CD14-positive monocyte (primary cell): ENCODE measurements around the gene CEACAM1. TPM values are rescaled to one million over a fixed set of nuclear protein-coding genes. Genes with fewer than 3 reads are reported as not detected.

Source experiments
- DNase-seq, 3 donors: peaks; one replicate each; pipeline ENCODE4 v3.0.0-alpha.2; 2011 to 2022
- H2AFZ ChIP-seq: 2 replicates; pipeline ENCODE4 v1.6.0; 2012; ENCODE audit warnings: mild to moderate bottlenecking, low read depth, low read length, inconsistent platforms; ENCODE audit not compliant: insufficient read depth, poor library complexity, severe bottlenecking
- H3K27ac ChIP-seq, 2 donors: 1 replicate in 1 of 2; 2 replicates in 1 of 2; pipeline ENCODE4 v1.5.1; 2012 to 2013; ENCODE audit warnings: low read length in 2 of 2, control low read depth in 1 of 2, inconsistent platforms in 1 of 2, low read depth in 1 of 2, mild to moderate bottlenecking in 1 of 2
- H3K27me3 ChIP-seq, 2 donors: one replicate each; pipeline versions ENCODE4 v1.6.0 to v1.6.1; 2011 to 2013; ENCODE audit warnings: low read length in 2 of 2; ENCODE audit not compliant: control insufficient read depth in 2 of 2, insufficient read depth in 2 of 2
- H3K36me3 ChIP-seq, 2 donors: replicated peaks in 1 of 2; 1 replicate in 1 of 2; 2 replicates in 1 of 2; pipeline versions ENCODE4 v1.5.1 to v1.6.1; 2012 to 2013; ENCODE audit warnings: low read length in 2 of 2, control low read depth in 1 of 2, inconsistent platforms in 1 of 2, mild to moderate bottlenecking in 1 of 2; ENCODE audit not compliant: insufficient read depth in 2 of 2, control insufficient read depth in 1 of 2
- H3K4me1 ChIP-seq, 2 donors: 1 replicate in 1 of 2; 2 replicates in 1 of 2; pipeline versions ENCODE4 v1.5.1 to v1.6.1; 2012 to 2013; ENCODE audit warnings: low read length in 2 of 2, control low read depth in 1 of 2, inconsistent platforms in 1 of 2, mild to moderate bottlenecking in 1 of 2, moderate library complexity in 1 of 2; ENCODE audit not compliant: insufficient read depth in 2 of 2, control insufficient read depth in 1 of 2
- H3K4me2 ChIP-seq: replicated peaks from 2 replicates; pipeline ENCODE3; 2012; ENCODE audit warnings: low read length, moderate library complexity, mild to moderate bottlenecking; ENCODE audit not compliant: poor library complexity, severe bottlenecking; ENCODE audit errors: extremely low read depth
- H3K4me3 ChIP-seq, 3 experiments: fragments of 200-600 bp in 1 of 3; sonication (generic) in 1 of 3; replicated peaks in 1 of 3; 1 replicate in 2 of 3; 2 replicates in 1 of 3; pipeline ENCODE4 v1.5.1; 2011 to 2013; ENCODE audit warnings: low read length in 3 of 3, mild to moderate bottlenecking in 3 of 3, control low read depth in 2 of 3, low read depth in 2 of 3, inconsistent platforms in 1 of 3, moderate library complexity in 1 of 3
- H3K79me2 ChIP-seq: 2 replicates; pipeline ENCODE4 v1.6.0; 2012; ENCODE audit warnings: mild to moderate bottlenecking, control low read depth, inconsistent platforms, low read length, moderate library complexity; ENCODE audit not compliant: insufficient read depth
- H3K9ac ChIP-seq: 2 replicates; pipeline ENCODE4 v1.6.0; 2017; ENCODE audit warnings: low read length, mild to moderate bottlenecking; ENCODE audit not compliant: insufficient read depth, poor library complexity, severe bottlenecking
- H3K9me3 ChIP-seq, 2 donors: replicated peaks in 1 of 2; 1 replicate in 1 of 2; 2 replicates in 1 of 2; pipeline versions ENCODE4 v1.5.1 to v1.6.1; 2012 to 2013; ENCODE audit warnings: low read length in 2 of 2, control low read depth in 1 of 2; ENCODE audit not compliant: control insufficient read depth in 1 of 2, insufficient read depth in 1 of 2
- H4K20me1 ChIP-seq: 2 replicates; pipeline ENCODE4 v1.6.0; 2012; ENCODE audit warnings: mild to moderate bottlenecking, low read length, control low read depth, moderate library complexity; ENCODE audit not compliant: insufficient read depth
- H3K27ac Mint-ChIP-seq, 7 donors: one replicate each; pipeline ENCODE4 v1.8.0; 2020; ENCODE audit warnings: mild to moderate bottlenecking in 7 of 7, mixed read lengths in 7 of 7, moderate library complexity in 6 of 7, inconsistent platforms in 2 of 7
- H3K27me3 Mint-ChIP-seq, 3 donors: one replicate each; pipeline ENCODE4 v1.8.0; 2021 to 2022; ENCODE audit warnings: low read depth in 3 of 3, mild to moderate bottlenecking in 3 of 3, mixed read lengths in 3 of 3, moderate library complexity in 3 of 3, inconsistent platforms in 1 of 3
- H3K36me3 Mint-ChIP-seq, 2 donors: one replicate each; pipeline ENCODE4 v1.8.0; 2020; ENCODE audit warnings: mixed read lengths in 2 of 2, inconsistent platforms in 1 of 2, mild to moderate bottlenecking in 1 of 2
- H3K4me1 Mint-ChIP-seq: one replicate; pipeline ENCODE4 v1.8.0; 2020; ENCODE audit warnings: mild to moderate bottlenecking, mixed read lengths
- H3K4me3 Mint-ChIP-seq, 2 donors: one replicate each; pipeline ENCODE4 v1.8.0; 2020; ENCODE audit warnings: mild to moderate bottlenecking in 2 of 2, mixed read lengths in 2 of 2, moderate library complexity in 1 of 2
- H3K9me3 Mint-ChIP-seq, 7 donors: one replicate each; pipeline ENCODE4 v1.8.0; 2020 to 2022; ENCODE audit warnings: mixed read lengths in 7 of 7, mild to moderate bottlenecking in 6 of 7, moderate library complexity in 6 of 7, inconsistent platforms in 2 of 7
- CTCF ChIP-seq: fragments of 200-600 bp; IDR thresholded peaks from one replicate; pipeline ENCODE4 v1.8.0; 2022; ENCODE audit warnings: antibody characterized with exemption, mild to moderate bottlenecking
- WGBS: methylation state at CpG from one replicate; pipeline ENCODE4 v1.1.5; 2013; ENCODE audit warnings: missing lambda C conversion rate; ENCODE audit not compliant: insufficient coverage; 5-methylcytosine and 5-hydroxymethylcytosine counted together
- intact Hi-C, 2 donors: fragments of 100-400 bp; cut with micrococcal nuclease; formaldehyde crosslinking; loops; one replicate each; pipeline versions ENCODE4 v1.15.0 to v1.15.1; 2023
- polyA plus RNA-seq, 3 donors: library from polyadenylated mRNA; depleted of rRNA in 1 of 3; unstranded in 2 of 3; stranded (reverse) in 1 of 3; fragments of 300-500 nt in 2 of 3; fragments of >200 nt in 1 of 3; fragmentation: Illumina TruSeq in 2 of 3; gene quantifications; 1 replicate in 2 of 3; 2 replicates in 1 of 3; pipeline ENCODE4 v1.2.3, GENCODE V29; 2012 to 2021
- small RNA-seq: library from RNA; depleted of rRNA; stranded (forward); fragments of <200 nt; gene quantifications from one replicate; pipeline ENCODE3, GENCODE V24; 2012; ENCODE audit warnings: low read depth; ENCODE audit not compliant: insufficient read length

The CEACAM1 gene
- polyA plus RNA-seq, 3 donors = 0.09 to 0.40 (median 0.22) TPM

GRCh38 chr19:42459926-42460325, 68.4 kb downstream of the CEACAM1 start:
- DNase-seq = no peak
- Histone ChIP-seq H3K9me3 (no peaks in the 10 kb centered on the region), H3K79me2 (no peaks in the 10 kb centered on the region), H3K36me3 (no peaks in the 10 kb centered on the region), H3K9ac (no peak overlapping the region), H4K20me1 (no peaks in the 10 kb centered on the region), H3K4me1 (peaks cover 12 to 16% of the 10 kb centered on the region in 2 donors), H3K4me2 (no peak overlapping the region), H3K4me3 (no peak overlapping the region), H3K27ac (no peak overlapping the region), H2AFZ (no peak overlapping the region), H3K27me3 (no peaks in the 10 kb centered on the region)
- Mint-ChIP-seq H3K36me3 (no peaks in the 10 kb centered on the region), H3K27ac (no peak overlapping the region), H3K9me3 (peaks cover 0 to 2% (median 0%) of the 10 kb centered on the region in 7 donors), H3K4me3 (no peak overlapping the region), H3K27me3 (peaks cover 1 to 3% (median 2%) of the 10 kb centered on the region in 3 donors), H3K4me1 (peaks cover 16% of the 10 kb centered on the region)
- intact Hi-C loops = no loop called here
- TF ChIP-seq CTCF = no peak
- WGBS = 83% methylated on average over 2 of the region's 2 CpGs

Small RNA genes lying within 50 kb of the gene (small RNA-seq; reads per million reads assigned to genes)
- not detected for gene RNU4-60P

Other genes with a start within 250 kb of the CEACAM1 start
- gene PRR19, start 226.3 kb downstream of the CEACAM1 start, polyA plus RNA-seq = under 1 TPM; 0.35 to 0.51 (median 0.38) TPM
- gene PAFAH1B3, start 225.9 kb downstream of the CEACAM1 start, polyA plus RNA-seq = 10 to 100 TPM; 15.3 to 18.7 (median 15.5) TPM
- gene TMEM145, start 215.2 kb downstream of the CEACAM1 start, polyA plus RNA-seq = not detected
- gene MEGF8, start 202.8 kb downstream of the CEACAM1 start, polyA plus RNA-seq = 1 to 10 TPM in 1 of 3 donors, under 1 TPM in 2; 0.15 to 2.7 (median 0.27) TPM
- gene CNFN, start 138.2 kb downstream of the CEACAM1 start, polyA plus RNA-seq = 1 to 10 TPM in 2 of 3 donors, under 1 TPM in 1; 0.64 to 6.4 (median 3.4) TPM
- under 1 TPM in 1 of 3 donors, not detected in 2; 0.31 TPM for gene LIPE, start 101.1 kb downstream of the CEACAM1 start, polyA plus RNA-seq
- not detected for gene CXCL17, start 85.5 kb downstream of the CEACAM1 start, polyA plus RNA-seq
- not detected for gene CEACAM8, start 66.4 kb upstream of the CEACAM1 start, polyA plus RNA-seq
- gene PSG3, start 212.0 kb upstream of the CEACAM1 start, polyA plus RNA-seq = not detected
- not detected for gene PSG8, start 237.2 kb upstream of the CEACAM1 start, polyA plus RNA-seq